NCI-H524 (cell line): ENCODE data around the gene SPAG16.

Source experiments
- DNase-seq, 2 experiments: peaks; one replicate each; lab custom pipeline; 2025; lab: John Stamatoyannopoulos, UW

SPAG16 gene

GRCh38 chr2:214264171-214264570 lies 979.9 kb downstream of the SPAG16 start:
- DNase-seq: no peak

GRCh38 chr2:214265991-214266489 lies 981.8 kb downstream of the SPAG16 start:
- no peak for DNase-seq

GRCh38 chr2:214277880-214278279 lies 993.6 kb downstream of the SPAG16 start:
- no peak for DNase-seq

GRCh38 chr2:214286011-214286410 lies 1001.7 kb downstream of the SPAG16 start:
- DNase-seq: no peak

- DNase-seq: no peak
Measured at GRCh38 chr2:214293593-214293992, 1009.3 kb downstream of the SPAG16 start.

GRCh38 chr2:214294426-214294825 lies 1010.2 kb downstream of the SPAG16 start:
- no peak for DNase-seq

- no peak for DNase-seq
Measured at GRCh38 chr2:214297423-214297822, 1013.2 kb downstream of the SPAG16 start.

GRCh38 chr2:214310319-214310718 lies 1026.1 kb downstream of the SPAG16 start:
- no peak for DNase-seq

GRCh38 chr2:214311031-214311533 lies 1026.8 kb downstream of the SPAG16 start:
- peak in 1 of 2 experiments; percentile 11 for DNase-seq

- DNase-seq: no peak
Measured at GRCh38 chr2:214311931-214312749, 1027.9 kb downstream of the SPAG16 start.

GRCh38 chr2:214315324-214315723 lies 1031.1 kb downstream of the SPAG16 start:
- DNase-seq: no peak

- DNase-seq: no peak
Measured at GRCh38 chr2:214320211-214320610, 1035.9 kb downstream of the SPAG16 start.

- DNase-seq: no peak
Measured at GRCh38 chr2:214322662-214323061, 1038.4 kb downstream of the SPAG16 start.

GRCh38 chr2:214325404-214325803 lies 1041.1 kb downstream of the SPAG16 start:
- no peak for DNase-seq

GRCh38 chr2:214328941-214329340 lies 1044.7 kb downstream of the SPAG16 start:
- no peak for DNase-seq

GRCh38 chr2:214341646-214342045 lies 1057.4 kb downstream of the SPAG16 start:
- no peak for DNase-seq

- no peak for DNase-seq
Measured at GRCh38 chr2:214358506-214358905, 1074.2 kb downstream of the SPAG16 start.

GRCh38 chr2:214361116-214361515 lies 1076.9 kb downstream of the SPAG16 start:
- no peak for DNase-seq

GRCh38 chr2:214365549-214365948 lies 1081.3 kb downstream of the SPAG16 start:
- DNase-seq: no peak

GRCh38 chr2:214367171-214367570 lies 1082.9 kb downstream of the SPAG16 start:
- DNase-seq: no peak

GRCh38 chr2:214376618-214377285 lies 1092.5 kb downstream of the SPAG16 start:
- no peak for DNase-seq

GRCh38 chr2:214377286-214377624 lies 1093.0 kb downstream of the SPAG16 start:
- DNase-seq: no peak

- peak; percentile 36 to 64 for DNase-seq
Measured at GRCh38 chr2:214378455-214379103, 1094.3 kb downstream of the SPAG16 start.
